Endometrial microvascular endothelial cells (primary cell): ENCODE data around the gene MCTP1. TPM values are rescaled to one million over a fixed set of nuclear protein-coding genes. Genes with fewer than 3 reads are reported as not detected.
"Not testable (repeated sequence)": the region's sequence is repeated elsewhere in the genome, so short reads cannot be mapped to it uniquely, and the experiment has no call there.

Source experiments
- in situ Hi-C: cut with HindIII; loops from 2 replicates; pipeline ENCODE4 v1.10.0; 2017; ENCODE audit warnings: low sequenced_read_pairs, low pct_unique_long_range_greater_than_20kb; ENCODE audit errors: inconsistent ontology term
- total RNA-seq: library from RNA; depleted of rRNA; stranded (reverse); fragments of >200 nt; gene quantifications from one replicate; pipeline ENCODE4 v1.2.3, GENCODE V29; 2015; ENCODE audit errors: inconsistent ontology term

MCTP1 gene
- total RNA-seq, 1 donor from 2014 or later, result 53.8 TPM

GRCh38 chr5:95018946-95019345, 265.9 kb downstream of the MCTP1 start:
- in situ Hi-C loops, result no loop called here

- in situ Hi-C loops, result no loop called here
Observed at GRCh38 chr5:95018511-95018910, 266.4 kb downstream of the MCTP1 start.

- in situ Hi-C loops, result no loop called here
Observed at GRCh38 chr5:95009812-95010211, 275.1 kb downstream of the MCTP1 start.

- in situ Hi-C loops, result no loop called here
Observed at GRCh38 chr5:95007921-95008597, 276.8 kb downstream of the MCTP1 start.

- in situ Hi-C loops, result no loop called here
Observed at GRCh38 chr5:95005811-95006210, 279.1 kb downstream of the MCTP1 start.

- in situ Hi-C loops, result no loop called here
Observed at GRCh38 chr5:94998670-94999069, 286.2 kb downstream of the MCTP1 start.

- in situ Hi-C loops, result not testable (repeated sequence)
Observed at GRCh38 chr5:94994537-94994936, 290.4 kb downstream of the MCTP1 start.

- in situ Hi-C loops, result no loop called here
Observed at GRCh38 chr5:94993491-94993890, 291.4 kb downstream of the MCTP1 start.

GRCh38 chr5:94992325-94992724, 292.6 kb downstream of the MCTP1 start:
- in situ Hi-C loops, result no loop called here

- in situ Hi-C loops, result no loop called here
Observed at GRCh38 chr5:94983861-94984535, 300.9 kb downstream of the MCTP1 start.

- in situ Hi-C loops, result no loop called here
Observed at GRCh38 chr5:94977437-94977836, 307.5 kb downstream of the MCTP1 start.

- in situ Hi-C loops, result no loop called here
Observed at GRCh38 chr5:94976853-94977252, 308.0 kb downstream of the MCTP1 start.

- in situ Hi-C loops, result no loop called here
Observed at GRCh38 chr5:94972268-94972667, 312.6 kb downstream of the MCTP1 start.

- in situ Hi-C loops, result no loop called here
Observed at GRCh38 chr5:94969174-94969573, 315.7 kb downstream of the MCTP1 start.

- in situ Hi-C loops, result no loop called here
Observed at GRCh38 chr5:94968507-94969095, 316.3 kb downstream of the MCTP1 start.

- in situ Hi-C loops, result no loop called here
Observed at GRCh38 chr5:94967525-94967924, 317.4 kb downstream of the MCTP1 start.

- in situ Hi-C loops, result not testable (repeated sequence)
Observed at GRCh38 chr5:94959279-94959678, 325.6 kb downstream of the MCTP1 start.

- in situ Hi-C loops, result no loop called here
Observed at GRCh38 chr5:94945656-94946055, 339.2 kb downstream of the MCTP1 start.

- in situ Hi-C loops, result no loop called here
Observed at GRCh38 chr5:94944160-94944559, 340.7 kb downstream of the MCTP1 start.

GRCh38 chr5:94941122-94941755, 343.7 kb downstream of the MCTP1 start:
- in situ Hi-C loops, result no loop called here
